HEK293 (cell line): ENCODE results near the gene INPP5A.

ENCODE experiments used
- CTCF ChIA-PET: fragments of 350-600 bp; formaldehyde crosslinking; extraction: SDS; loops from one replicate; lab custom pipeline; 2021; ENCODE audit warnings: antibody characterized with exemption; lab: Yijun Ruan, JAX
- POLR2A ChIA-PET: fragments of 300-600 bp; formaldehyde crosslinking; extraction: SDS; loops from one replicate; lab custom pipeline; 2020; ENCODE audit warnings: antibody characterized with exemption, inconsistent platforms; lab: Yijun Ruan, JAX
- H3K27ac ChIP-seq: fragments of 200-500 bp; sonication (Bioruptor generic); 2 replicates; pipeline ENCODE4 v1.5.1; 2014; ENCODE audit warnings: low read depth, low read length, control low read depth, inconsistent platforms; ENCODE audit errors: extremely low read depth
- H3K36me3 ChIP-seq, 2 experiments: fragments of 200-500 bp in 1 of 2; sonication (Bioruptor generic) in 1 of 2; 1 replicate in 1 of 2; 2 replicates in 1 of 2; pipeline ENCODE4 v1.5.1; 2014 to 2017; ENCODE audit warnings: inconsistent platforms in 2 of 2, low read length in 2 of 2; ENCODE audit not compliant: control insufficient read depth in 2 of 2, insufficient read depth in 1 of 2
- H3K4me1 ChIP-seq: fragments of 200-500 bp; sonication (Bioruptor generic); 2 replicates; pipeline ENCODE4 v1.5.1; 2014; ENCODE audit warnings: mild to moderate bottlenecking, low read length, inconsistent platforms; ENCODE audit not compliant: control insufficient read depth, insufficient read depth
- H3K4me3 ChIP-seq: 2 replicates; pipeline ENCODE4 v1.5.1; 2011; ENCODE audit warnings: low read depth, mild to moderate bottlenecking, control low read depth, low read length, moderate library complexity
- H3K9me3 ChIP-seq: fragments of 200-500 bp; sonication (Bioruptor generic); 2 replicates; pipeline ENCODE4 v1.5.1; 2014; ENCODE audit warnings: low read depth, low read length, inconsistent platforms; ENCODE audit not compliant: control insufficient read depth, insufficient read depth
- EGR2 ChIP-seq: fragments of 450-650 bp; formaldehyde crosslinking; IDR thresholded peaks from 2 replicates; pipeline ENCODE4 v1.5.1; 2016; ENCODE audit warnings: low read depth, missing biosample characterization, missing genetic modification characterization
- FEZF1 ChIP-seq: fragments of 450-650 bp; formaldehyde crosslinking; IDR thresholded peaks from 2 replicates; pipeline ENCODE4 v1.5.1; 2016; ENCODE audit warnings: missing biosample characterization, missing genetic modification characterization
- GLI4 ChIP-seq: fragments of 450-650 bp; formaldehyde crosslinking; IDR thresholded peaks from 2 replicates; pipeline ENCODE4 v1.5.1; 2016; ENCODE audit warnings: missing biosample characterization, missing genetic modification characterization
- ZBTB20 ChIP-seq: fragments of 450-650 bp; formaldehyde crosslinking; IDR thresholded peaks from 2 replicates; pipeline ENCODE4 v1.5.1; 2016; ENCODE audit warnings: missing biosample characterization, missing genetic modification characterization
- ZBTB7A ChIP-seq: fragments of 450-650 bp; formaldehyde crosslinking; IDR thresholded peaks from 2 replicates; pipeline ENCODE4 v1.5.1; 2016; ENCODE audit warnings: low read depth, missing biosample characterization, missing genetic modification characterization
- ZNF112 ChIP-seq: fragments of 450-650 bp; formaldehyde crosslinking; IDR thresholded peaks from 2 replicates; pipeline ENCODE4 v1.5.0; 2017; ENCODE audit warnings: missing biosample characterization, missing genetic modification characterization
- ZNF132 ChIP-seq: fragments of 450-650 bp; formaldehyde crosslinking; IDR thresholded peaks from 2 replicates; pipeline ENCODE4 v1.5.1; 2017; ENCODE audit warnings: missing biosample characterization, missing genetic modification characterization, borderline replicate concordance
- ZNF133 ChIP-seq: fragments of 450-650 bp; formaldehyde crosslinking; IDR thresholded peaks from 2 replicates; pipeline ENCODE4 v1.5.1; 2016; ENCODE audit warnings: missing biosample characterization, missing genetic modification characterization
- ZNF18 ChIP-seq: fragments of 450-650 bp; formaldehyde crosslinking; IDR thresholded peaks from 2 replicates; pipeline ENCODE4 v1.5.1; 2016; ENCODE audit warnings: missing biosample characterization, missing genetic modification characterization
- ZNF274 ChIP-seq, 2 experiments: fragments of 200-500 bp in 1 of 2; fragments of 450-650 bp in 1 of 2; sonication (Bioruptor generic) in 1 of 2; formaldehyde crosslinking in 1 of 2; IDR thresholded peaks; 2 replicates each; pipeline versions ENCODE4 v1.5.1 to v1.6.1; 2014 to 2016; ENCODE audit warnings: borderline replicate concordance in 1 of 2, inconsistent platforms in 1 of 2, low read length in 1 of 2, missing biosample characterization in 1 of 2, missing genetic modification characterization in 1 of 2
- ZNF324 ChIP-seq: fragments of 450-650 bp; formaldehyde crosslinking; IDR thresholded peaks from 2 replicates; pipeline ENCODE4 v1.5.1; 2016; ENCODE audit warnings: missing biosample characterization, missing genetic modification characterization
- ZNF391 ChIP-seq: fragments of 450-650 bp; formaldehyde crosslinking; IDR thresholded peaks from 2 replicates; pipeline ENCODE4 v1.5.1; 2016; ENCODE audit warnings: low read depth, missing biosample characterization, missing genetic modification characterization, borderline replicate concordance
- ZNF433 ChIP-seq: fragments of 450-650 bp; formaldehyde crosslinking; IDR thresholded peaks from 2 replicates; pipeline ENCODE4 v1.5.1; 2016; ENCODE audit warnings: missing biosample characterization, missing genetic modification characterization, low read depth
- ZNF48 ChIP-seq: fragments of 450-650 bp; formaldehyde crosslinking; IDR thresholded peaks from 2 replicates; pipeline ENCODE4 v1.5.1; 2016; ENCODE audit warnings: missing biosample characterization, missing genetic modification characterization
- ZNF530 ChIP-seq: fragments of 450-650 bp; formaldehyde crosslinking; IDR thresholded peaks from 2 replicates; pipeline ENCODE4 v1.5.1; 2016; ENCODE audit warnings: low read depth, missing biosample characterization, missing genetic modification characterization
- ZNF549 ChIP-seq: fragments of 450-650 bp; IDR thresholded peaks from 2 replicates; pipeline ENCODE4 v1.5.1; 2018; ENCODE audit warnings: missing biosample characterization, missing genetic modification characterization, mild to moderate bottlenecking, inconsistent platforms, moderate library complexity
- ZNF596 ChIP-seq: fragments of 450-650 bp; IDR thresholded peaks from 2 replicates; pipeline ENCODE4 v1.5.0; 2018; ENCODE audit warnings: missing biosample characterization, mild to moderate bottlenecking, missing genetic modification characterization, moderate library complexity
- ZNF610 ChIP-seq: fragments of 450-650 bp; formaldehyde crosslinking; IDR thresholded peaks from 2 replicates; pipeline ENCODE4 v1.5.1; 2016; ENCODE audit warnings: missing biosample characterization, missing genetic modification characterization, borderline replicate concordance
- ZSCAN5A ChIP-seq: fragments of 450-650 bp; formaldehyde crosslinking; IDR thresholded peaks from 2 replicates; pipeline ENCODE4 v1.5.1; 2016; ENCODE audit warnings: missing biosample characterization, missing genetic modification characterization
- TF ChIP-seq, protein P1 (sequence below): fragments of 450-650 bp; formaldehyde crosslinking; IDR thresholded peaks from 2 replicates; pipeline ENCODE4 v1.5.1; 2017; ENCODE audit warnings: missing biosample characterization, missing genetic modification characterization
- TF ChIP-seq, protein P2 (sequence below): fragments of 450-650 bp; formaldehyde crosslinking; IDR thresholded peaks from 2 replicates; pipeline ENCODE4 v1.5.1; 2016; ENCODE audit warnings: missing biosample characterization, missing genetic modification characterization, borderline replicate concordance
- TF ChIP-seq, protein P3 (sequence below): fragments of 450-650 bp; formaldehyde crosslinking; conservative IDR thresholded peaks from 2 replicates; pipeline ENCODE4 v1.5.1; 2016; ENCODE audit warnings: low read depth, missing biosample characterization, missing genetic modification characterization

Gene INPP5A

DNA sequence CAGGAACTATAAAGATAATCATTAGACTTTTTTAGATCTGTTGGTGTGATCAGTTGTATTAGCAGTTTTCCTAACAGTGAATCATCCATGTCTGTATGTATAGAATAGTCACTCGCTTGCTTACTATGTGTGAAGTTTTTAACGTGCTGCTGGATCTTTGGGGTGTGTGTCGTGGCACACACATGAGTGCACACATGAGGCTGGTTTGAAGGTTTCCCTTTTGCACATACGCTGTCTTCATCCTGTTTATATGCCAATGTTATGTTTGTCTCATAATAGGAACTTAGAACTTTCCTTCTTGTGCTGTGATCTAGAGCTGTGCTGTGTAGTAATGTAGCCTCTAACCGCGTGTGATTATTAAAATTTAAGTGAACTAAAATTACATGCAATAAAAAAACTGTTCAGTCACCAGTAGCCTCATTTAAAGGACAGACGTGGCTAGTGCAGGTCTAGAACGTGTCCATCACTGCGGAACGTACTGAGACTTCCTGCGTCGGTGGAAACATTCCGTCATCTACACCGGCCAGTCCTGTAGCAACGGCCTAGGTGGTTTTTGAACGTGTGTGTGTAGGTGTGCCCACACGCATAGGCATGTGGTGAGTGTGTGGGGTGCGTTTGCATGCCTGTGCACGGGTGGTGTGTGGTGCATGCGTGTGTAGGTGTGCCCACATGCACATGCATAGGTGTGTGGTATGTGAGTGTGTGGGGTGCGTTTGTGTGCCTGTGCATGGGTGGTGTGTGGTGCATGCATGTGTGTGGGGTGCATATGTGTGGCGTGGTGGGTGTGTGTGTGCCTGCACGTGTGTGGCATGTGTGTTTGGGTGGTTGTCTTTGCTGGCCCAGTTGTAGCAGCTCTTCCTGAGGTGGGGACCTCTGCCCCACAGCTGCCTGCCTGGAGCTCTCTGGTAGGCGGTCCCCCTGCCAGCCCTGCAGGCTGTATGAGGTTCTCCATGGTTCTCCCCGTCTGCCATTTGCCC lies 56.6 kb downstream of the INPP5A start:
- no peaks in the 10 kb centered on the region for H3K36me3 ChIP-seq
- CTCF ChIA-PET = interaction anchor here (0.6 kb wide), 1 partner anchor 52 kb away, joined by 4 read pairs; no protein-coding TSS in a partner anchor
- H3K4me3 ChIP-seq = no peak overlapping the region
- POLR2A ChIA-PET = no interaction called here
- no peaks in the 10 kb centered on the region for H3K9me3 ChIP-seq
- H3K4me1 ChIP-seq = peaks cover 14% of the 10 kb centered on the region; the same call in 1 of the 2 replicates
- H3K27ac ChIP-seq = no peak overlapping the region
- TF ChIP-seq ZNF132 (tag by site-specific recombination) = no peak
- peak; percentile 94 for TF ChIP-seq EGR2 (tag by site-specific recombination)
- no peak for TF ChIP-seq ZNF596
- TF ChIP-seq ZSCAN5A (tag by site-specific recombination) = 0 out of 2 replicates have a peak, but pooled peaks have one; percentile 28
- TF ChIP-seq ZNF530 (tag by site-specific recombination) = no peak
- TF ChIP-seq, protein P1, sequence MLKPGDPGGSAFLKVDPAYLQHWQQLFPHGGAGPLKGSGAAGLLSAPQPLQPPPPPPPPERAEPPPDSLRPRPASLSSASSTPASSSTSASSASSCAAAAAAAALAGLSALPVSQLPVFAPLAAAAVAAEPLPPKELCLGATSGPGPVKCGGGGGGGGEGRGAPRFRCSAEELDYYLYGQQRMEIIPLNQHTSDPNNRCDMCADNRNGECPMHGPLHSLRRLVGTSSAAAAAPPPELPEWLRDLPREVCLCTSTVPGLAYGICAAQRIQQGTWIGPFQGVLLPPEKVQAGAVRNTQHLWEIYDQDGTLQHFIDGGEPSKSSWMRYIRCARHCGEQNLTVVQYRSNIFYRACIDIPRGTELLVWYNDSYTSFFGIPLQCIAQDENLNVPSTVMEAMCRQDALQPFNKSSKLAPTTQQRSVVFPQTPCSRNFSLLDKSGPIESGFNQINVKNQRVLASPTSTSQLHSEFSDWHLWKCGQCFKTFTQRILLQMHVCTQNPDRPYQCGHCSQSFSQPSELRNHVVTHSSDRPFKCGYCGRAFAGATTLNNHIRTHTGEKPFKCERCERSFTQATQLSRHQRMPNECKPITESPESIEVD (tag by site-specific recombination) = no peak
- no peak for TF ChIP-seq GLI4
- no peak for TF ChIP-seq ZNF610 (tag by site-specific recombination)
- TF ChIP-seq ZBTB20 (tag by site-specific recombination) = peak; percentile 58
- no peak for TF ChIP-seq ZNF433 (tag by site-specific recombination)
- TF ChIP-seq ZBTB7A (tag by site-specific recombination) = 0 out of 2 replicates have a peak, but pooled peaks have one; percentile 27
- TF ChIP-seq ZNF324 (tag by site-specific recombination) = no peak
- TF ChIP-seq ZNF549 (tag by site-specific recombination) = no peak
- TF ChIP-seq, protein P2, sequence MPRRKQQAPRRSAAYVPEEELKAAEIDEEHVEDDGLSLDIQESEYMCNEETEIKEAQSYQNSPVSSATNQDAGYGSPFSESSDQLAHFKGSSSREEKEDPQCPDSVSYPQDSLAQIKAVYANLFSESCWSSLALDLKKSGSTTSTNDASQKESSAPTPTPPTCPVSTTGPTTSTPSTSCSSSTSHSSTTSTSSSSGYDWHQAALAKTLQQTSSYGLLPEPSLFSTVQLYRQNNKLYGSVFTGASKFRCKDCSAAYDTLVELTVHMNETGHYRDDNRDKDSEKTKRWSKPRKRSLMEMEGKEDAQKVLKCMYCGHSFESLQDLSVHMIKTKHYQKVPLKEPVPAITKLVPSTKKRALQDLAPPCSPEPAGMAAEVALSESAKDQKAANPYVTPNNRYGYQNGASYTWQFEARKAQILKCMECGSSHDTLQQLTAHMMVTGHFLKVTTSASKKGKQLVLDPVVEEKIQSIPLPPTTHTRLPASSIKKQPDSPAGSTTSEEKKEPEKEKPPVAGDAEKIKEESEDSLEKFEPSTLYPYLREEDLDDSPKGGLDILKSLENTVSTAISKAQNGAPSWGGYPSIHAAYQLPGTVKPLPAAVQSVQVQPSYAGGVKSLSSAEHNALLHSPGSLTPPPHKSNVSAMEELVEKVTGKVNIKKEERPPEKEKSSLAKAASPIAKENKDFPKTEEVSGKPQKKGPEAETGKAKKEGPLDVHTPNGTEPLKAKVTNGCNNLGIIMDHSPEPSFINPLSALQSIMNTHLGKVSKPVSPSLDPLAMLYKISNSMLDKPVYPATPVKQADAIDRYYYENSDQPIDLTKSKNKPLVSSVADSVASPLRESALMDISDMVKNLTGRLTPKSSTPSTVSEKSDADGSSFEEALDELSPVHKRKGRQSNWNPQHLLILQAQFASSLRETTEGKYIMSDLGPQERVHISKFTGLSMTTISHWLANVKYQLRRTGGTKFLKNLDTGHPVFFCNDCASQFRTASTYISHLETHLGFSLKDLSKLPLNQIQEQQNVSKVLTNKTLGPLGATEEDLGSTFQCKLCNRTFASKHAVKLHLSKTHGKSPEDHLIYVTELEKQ (tag by site-specific recombination) = no peak
- no peak for TF ChIP-seq ZNF112
- TF ChIP-seq, protein P3, sequence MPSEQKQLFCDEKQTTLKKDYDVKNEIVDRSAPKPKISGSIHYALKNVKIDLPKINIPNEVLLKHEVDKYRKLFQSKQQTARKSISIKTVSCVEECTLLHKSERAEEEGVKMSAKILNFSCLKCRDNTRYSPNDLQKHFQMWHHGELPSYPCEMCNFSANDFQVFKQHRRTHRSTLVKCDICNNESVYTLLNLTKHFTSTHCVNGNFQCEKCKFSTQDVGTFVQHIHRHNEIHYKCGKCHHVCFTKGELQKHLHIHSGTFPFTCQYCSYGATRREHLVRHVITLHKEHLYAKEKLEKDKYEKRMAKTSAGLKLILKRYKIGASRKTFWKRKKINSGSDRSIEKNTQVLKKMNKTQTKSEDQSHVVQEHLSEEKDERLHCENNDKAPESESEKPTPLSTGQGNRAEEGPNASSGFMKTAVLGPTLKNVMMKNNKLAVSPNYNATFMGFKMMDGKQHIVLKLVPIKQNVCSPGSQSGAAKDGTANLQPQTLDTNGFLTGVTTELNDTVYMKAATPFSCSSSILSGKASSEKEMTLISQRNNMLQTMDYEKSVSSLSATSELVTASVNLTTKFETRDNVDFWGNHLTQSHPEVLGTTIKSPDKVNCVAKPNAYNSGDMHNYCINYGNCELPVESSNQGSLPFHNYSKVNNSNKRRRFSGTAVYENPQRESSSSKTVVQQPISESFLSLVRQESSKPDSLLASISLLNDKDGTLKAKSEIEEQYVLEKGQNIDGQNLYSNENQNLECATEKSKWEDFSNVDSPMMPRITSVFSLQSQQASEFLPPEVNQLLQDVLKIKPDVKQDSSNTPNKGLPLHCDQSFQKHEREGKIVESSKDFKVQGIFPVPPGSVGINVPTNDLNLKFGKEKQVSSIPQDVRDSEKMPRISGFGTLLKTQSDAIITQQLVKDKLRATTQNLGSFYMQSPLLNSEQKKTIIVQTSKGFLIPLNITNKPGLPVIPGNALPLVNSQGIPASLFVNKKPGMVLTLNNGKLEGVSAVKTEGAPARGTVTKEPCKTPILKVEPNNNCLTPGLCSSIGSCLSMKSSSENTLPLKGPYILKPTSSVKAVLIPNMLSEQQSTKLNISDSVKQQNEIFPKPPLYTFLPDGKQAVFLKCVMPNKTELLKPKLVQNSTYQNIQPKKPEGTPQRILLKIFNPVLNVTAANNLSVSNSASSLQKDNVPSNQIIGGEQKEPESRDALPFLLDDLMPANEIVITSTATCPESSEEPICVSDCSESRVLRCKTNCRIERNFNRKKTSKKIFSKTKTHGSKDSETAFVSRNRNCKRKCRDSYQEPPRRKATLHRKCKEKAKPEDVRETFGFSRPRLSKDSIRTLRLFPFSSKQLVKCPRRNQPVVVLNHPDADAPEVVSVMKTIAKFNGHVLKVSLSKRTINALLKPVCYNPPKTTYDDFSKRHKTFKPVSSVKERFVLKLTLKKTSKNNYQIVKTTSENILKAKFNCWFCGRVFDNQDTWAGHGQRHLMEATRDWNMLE (tag by site-specific recombination) = no peak
- no peak for TF ChIP-seq ZNF48 (tag by site-specific recombination)
- TF ChIP-seq ZNF274 (IDR thresholded peaks at IDR 0.05; ENCODE audit: low read length) = no peak
- no peak for TF ChIP-seq ZNF274 (tag by site-specific recombination; IDR thresholded peaks at IDR 0.05; ENCODE audit: borderline replicate concordance)
- TF ChIP-seq ZNF391 (tag by site-specific recombination) = no peak
- TF ChIP-seq ZNF18 = peak; percentile 55; the same call in 1 of the 2 replicates
- TF ChIP-seq ZNF133 (tag by site-specific recombination) = no peak
- TF ChIP-seq FEZF1 = no peak
